ENCODE data around the gene TRMT2A.

The TRMT2A gene

DNA sequence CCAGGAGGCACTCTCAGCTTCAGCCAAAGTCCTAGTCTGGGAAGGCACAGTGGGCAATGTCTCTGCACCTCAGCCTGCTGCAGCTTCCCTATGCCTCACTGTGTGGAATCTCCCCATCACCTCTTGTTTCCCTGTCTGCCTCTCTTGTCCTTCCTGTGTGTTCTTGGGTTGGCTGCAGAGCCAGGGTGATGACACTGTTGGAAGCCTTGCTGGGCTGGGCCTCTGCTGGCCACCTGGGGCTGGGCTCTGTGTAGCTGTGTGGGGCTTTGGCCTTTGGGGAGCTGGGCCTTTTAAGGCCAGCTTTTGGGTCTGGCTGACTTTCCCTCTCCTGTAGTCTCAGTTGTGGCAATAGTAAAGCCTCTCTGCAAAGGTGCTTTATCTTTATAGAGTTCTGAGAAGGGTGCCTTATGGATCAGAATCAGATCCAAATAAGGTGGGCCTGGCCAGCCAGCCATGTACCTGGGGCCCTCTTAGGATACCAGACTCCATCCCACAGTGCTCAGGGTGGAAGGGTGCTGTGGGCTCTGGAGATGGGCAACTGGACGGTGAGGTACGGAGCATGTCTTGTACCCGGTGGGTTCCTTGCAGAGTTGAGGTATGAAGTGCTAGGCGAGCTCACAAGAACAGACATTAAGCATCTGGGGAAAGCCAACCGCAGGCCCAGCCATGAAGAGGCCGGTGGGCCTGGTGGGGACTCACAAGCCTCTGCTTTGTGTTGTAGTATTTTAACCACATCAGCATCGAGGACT lies 11.4 kb downstream of the TRMT2A start:
- FAIRE-seq, result no peak

DNA sequence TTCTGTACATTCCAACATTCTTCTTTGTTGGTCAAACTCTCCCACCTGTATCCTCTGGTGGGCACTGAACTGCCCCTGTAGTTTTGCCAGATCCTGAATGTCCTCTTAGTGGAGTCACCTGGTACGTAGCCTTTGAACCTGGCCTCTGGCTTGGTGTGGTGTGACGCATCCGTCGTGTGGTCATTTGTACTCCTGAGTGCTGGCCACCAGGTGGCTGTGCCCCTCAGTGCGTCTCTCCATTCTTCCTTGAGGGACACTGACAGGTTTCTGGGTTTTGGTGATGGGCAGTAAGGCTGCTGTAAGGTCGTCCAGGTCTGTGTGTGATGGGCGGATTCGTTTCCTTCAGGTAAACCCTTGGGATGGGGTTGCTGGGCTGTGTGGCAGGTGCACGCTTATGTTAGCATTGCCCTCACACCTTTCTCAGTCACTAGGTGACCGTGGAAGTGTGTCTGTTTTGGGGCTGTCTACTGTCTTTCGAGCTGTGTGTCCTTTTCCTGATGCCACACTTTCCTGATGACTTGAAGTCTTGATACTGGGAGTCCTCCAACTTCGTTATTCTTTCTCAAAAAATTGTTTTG lies 14.7 kb downstream of the TRMT2A start:
- FAIRE-seq, result no peak

DNA sequence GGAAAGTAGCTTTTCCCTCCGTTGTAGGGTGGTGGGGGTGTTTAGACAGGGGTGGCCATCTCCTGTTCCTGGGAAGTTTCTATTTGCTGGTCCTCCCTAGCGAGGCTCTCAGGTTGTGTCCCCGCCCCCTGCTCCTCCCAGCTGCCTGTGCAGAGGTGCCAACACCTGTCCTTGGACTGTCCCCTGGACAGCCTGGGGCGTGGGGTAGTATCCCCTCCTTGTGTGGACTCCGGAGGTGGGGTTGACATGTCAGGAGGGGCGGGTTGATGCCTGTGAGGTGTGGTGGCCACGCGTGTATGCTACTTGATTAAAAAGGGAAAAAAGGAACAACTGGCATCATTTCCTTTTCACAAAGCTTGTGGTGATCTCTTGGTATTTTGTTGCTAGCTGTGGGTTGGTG lies 15.4 kb downstream of the TRMT2A start:
- FAIRE-seq, result no peak

DNA sequence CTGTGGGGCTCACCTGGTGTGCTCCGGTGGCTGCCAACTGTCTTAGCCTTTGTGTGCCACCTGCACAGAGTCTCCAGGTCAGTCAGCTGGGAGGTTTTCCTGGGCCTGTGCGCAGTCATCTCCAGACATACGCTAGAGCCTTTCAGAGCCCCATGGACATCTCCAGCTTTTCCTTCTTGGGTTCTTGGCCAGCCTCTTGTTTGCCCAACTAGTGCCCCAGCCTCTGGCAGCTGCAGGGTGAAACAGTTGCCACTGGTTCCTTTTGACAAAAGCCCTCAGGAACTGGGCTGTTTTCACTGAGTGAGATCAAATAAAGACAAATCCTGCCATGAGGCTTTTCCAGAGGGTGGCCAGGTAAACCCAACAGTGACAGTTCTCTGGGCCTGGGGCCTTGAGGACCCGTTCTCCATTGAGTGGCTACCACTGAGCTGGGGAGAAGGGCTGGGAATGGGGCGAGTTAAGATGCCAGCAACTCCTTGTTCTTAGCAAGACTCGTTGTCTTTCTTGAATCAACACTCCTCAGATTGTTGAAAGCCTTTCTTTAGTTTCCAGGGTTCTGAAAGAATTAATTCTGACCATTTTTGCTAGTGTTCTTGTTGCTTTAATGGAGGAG lies 17.8 kb downstream of the TRMT2A start:
- no peak for FAIRE-seq

DNA sequence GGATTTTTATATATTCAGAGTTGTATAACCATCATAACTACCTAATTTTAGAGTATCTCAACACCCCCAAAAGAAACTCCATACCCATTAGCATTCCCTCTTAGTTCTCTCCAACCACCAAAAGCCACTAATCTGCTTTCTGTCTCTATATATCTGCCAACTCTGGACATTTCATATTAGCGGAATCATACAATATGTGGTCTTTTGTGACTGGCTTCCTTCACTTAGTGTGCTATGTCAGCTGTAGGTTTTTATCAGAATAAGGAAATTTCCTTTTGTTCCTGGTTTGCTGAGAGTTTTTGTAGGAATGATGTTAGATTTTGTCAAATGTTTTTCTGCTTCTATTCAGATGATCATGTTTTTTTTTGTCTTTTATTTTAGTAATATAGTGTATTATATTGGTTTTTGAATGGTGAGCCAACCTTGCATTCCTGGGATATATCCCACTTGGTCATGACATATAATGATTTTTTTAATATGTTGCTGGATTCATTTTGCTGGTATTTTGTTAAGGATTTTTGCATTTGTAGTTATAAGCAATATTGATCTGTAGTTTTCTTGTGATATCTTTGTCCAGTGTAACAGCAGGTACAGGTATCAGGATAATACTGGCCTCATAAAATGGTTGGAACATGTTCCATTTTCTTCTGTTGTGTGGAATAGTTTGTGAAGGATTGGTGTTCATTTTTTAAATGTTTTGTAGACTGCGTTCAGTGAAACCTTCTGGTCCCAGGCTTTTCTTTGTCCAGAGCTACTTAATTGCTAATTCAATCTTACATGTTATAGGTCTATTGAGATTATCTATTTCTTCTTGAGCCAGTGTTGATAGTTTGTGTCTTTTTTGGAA lies 20.2 kb downstream of the TRMT2A start:
- FAIRE-seq, result no peak

DNA sequence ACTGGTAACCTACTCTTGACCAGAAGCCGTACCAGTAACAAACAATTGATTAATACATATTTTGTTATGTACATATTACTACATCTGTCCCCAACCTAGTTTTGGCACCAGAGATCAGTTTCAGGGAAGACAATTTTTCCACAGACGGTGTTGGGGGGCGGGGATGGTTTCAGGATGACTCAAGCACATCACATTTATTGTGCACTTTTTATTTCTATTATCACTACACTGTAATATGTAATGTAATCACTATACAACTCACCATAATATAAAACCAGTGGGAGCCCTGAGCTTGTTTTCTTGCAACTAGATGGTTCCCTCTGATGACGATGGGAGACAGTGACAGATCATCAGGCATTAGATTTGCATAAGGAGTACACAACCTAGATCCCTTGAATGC lies 21.5 kb downstream of the TRMT2A start:
- no peak for FAIRE-seq

DNA sequence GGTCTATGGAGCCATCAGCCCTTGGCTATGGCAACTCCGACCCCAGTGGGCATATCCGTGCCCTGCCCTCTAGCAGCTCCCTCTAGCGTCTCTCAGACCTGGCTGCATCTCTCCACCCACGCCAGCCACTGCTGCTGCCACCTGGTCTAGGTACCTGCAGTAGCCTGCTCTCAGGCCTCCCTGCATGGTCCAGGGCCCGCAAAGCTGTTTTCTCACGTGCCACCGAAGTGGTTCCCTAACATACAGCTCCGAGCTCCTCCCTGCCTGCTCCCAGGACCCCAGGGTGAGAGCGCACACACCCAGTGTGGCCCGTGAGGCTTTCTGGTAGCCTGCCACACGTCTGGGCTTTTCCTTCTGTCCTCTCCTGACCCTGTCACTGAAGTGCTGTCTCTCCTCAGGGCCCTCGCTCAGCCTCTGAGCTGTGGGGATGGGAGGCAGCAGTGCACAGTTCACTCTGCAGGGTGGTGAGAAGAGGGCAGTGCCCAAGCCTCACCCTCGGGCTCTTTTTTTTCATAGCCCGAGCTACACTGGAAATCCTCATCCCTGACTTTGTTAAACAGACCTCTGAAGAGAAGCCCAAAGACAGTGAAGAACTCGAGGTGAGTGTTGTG lies 22.7 kb downstream of the TRMT2A start:
- no peak for FAIRE-seq

DNA sequence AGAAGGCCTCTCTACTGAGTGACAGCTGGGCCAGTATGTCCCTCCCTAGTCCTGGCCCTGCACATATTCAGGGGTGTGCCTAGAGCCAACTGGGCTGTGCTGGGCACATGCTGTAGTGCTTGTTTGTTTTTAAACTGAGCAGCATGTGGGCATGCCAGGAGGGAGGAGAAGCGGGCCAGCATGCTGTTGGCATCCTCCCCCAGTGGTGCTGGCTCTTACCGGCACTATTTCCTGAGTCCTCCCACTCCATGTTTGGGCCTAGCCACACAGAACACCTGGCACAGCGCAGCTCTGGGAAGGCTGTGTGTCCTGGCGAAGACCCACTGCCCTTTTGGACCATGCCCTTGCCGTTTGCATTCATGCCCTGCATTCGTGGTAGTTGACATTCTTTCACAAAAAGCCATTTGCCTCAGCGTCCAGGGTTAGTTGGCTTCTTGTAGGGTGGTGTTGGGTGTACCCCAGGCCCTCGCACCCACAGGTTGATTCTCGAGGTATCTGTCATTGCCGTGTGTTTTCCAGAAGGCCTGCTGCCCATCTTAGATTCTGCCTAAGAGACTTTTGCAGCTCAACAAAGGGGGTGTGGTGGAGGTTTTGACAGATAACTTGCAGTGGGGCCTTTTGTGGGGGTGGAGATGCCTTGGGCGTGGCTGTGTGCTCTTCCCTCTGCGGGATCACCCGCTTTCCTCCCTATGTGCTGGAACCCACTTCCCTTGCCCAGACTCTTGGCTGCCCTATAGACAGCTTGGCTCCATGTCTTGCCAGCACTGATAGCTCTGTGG lies 23.4 kb downstream of the TRMT2A start:
- no peak for FAIRE-seq

DNA sequence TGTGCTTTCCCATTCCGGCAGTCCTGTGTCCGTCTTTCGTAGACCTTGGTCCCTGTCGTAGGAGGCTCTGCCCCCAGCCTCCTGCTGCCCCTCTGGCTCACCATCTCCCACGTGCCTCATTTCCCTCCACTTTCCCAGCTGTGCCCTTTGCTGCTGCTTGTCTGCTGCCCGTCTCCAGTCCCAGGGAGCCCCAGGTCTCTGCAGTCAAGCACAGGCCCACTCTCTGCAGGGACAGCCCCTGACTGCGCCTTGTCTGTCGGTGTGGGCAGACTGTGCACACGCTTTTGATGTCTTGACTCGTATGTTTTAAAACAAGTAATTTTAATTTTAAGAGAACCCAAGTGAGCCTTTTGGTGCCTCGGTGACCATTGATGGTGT lies 24.6 kb downstream of the TRMT2A start:
- FAIRE-seq, result no peak

DNA sequence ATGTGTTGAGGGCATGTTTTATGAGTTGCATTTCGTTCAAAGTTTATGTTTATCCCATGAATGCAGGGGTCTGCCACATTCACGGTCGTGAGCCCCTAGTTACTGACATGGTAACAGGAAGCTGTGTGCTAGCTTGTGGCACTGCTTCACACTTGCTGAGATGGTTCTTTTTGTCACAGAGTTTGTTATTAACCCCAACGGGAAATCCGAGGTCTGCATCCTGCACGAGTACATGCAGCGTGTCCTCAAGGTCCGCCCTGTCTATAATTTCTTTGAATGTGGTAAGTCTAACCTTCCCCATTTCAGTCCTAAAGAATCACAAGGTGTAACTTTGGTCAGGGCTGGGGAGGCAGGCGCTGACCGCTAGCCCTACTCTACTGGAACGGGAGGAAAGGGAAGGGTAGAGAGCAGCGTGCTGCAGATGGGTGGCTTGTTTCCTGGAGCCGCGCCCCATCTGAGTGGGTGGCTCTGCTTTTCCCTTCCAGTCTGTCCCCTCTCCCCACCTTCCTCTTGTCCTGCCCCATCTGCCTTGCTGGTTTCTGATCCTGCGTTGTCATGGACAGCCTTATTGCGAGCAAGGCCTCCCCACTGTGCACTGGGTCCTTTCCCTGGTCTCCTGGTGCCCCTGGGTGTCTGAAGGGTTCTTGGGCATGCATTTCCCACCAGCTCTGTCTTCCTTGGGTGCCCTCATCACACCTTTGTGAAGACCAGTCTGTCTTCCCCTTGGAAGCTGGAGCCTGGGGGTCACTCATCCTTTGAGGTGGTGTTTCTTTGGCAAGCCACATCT lies 25.1 kb downstream of the TRMT2A start:
- no peak for FAIRE-seq

DNA sequence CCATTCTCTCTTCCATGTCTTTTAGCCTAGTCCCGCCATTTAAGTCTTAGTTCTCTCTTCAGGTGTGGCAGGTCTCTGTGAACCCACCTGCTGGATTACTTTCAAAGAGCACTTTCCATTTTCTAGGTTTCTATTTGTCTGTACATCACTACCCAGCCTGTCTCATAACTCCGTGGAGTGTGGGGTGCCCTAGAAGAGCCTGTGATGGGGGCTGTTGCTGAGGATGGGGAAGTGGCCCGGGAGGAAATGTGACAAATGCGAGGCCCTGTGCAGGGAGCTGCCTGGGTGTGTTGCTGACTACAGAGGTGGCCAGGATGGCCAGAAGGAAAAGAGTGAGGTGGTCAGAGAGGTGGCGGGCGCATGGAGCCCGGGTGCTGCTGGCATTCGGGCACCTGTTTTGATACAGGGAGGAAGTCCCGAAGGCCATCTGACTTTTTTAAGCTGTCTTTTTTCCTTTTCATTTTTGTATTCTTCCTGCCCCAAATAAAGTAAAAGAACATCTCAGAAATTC lies 26.2 kb downstream of the TRMT2A start:
- FAIRE-seq, result no peak

DNA sequence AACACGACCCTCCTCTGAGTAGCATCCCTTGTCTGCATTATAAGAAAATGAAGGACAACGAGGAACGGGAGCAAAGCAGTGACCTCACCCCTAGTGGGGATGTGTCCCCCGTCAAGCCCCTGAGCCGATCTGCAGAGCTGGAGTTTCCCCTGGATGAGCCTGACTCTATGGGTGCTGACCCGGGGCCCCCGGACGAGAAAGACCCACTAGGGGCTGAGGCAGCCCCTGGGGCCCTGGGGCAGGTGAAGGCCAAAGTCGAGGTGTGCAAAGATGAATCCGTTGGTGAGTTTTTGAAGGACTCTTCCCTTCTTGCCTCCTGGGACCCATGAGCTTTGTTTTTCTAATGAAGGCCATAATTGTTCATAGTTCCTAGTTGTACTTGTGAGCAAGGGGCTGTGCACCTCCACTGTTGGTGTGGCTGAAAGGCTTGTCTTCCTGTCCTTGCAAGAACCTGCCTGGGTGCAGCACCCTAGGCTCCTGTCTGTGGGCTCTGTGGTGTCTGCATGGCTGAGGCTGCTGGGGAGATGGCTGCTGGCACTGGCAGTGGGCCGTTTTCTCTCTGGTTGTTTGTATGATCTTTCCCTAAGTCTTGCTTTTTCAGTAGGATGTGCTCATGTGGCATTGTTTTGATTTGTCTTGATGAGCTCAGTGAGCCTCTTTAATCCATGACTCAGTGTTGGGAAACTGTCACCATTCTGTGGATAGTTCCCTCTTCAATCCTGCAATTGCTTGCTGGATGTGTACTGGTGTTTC lies 26.9 kb downstream of the TRMT2A start:
- FAIRE-seq, result no peak

DNA sequence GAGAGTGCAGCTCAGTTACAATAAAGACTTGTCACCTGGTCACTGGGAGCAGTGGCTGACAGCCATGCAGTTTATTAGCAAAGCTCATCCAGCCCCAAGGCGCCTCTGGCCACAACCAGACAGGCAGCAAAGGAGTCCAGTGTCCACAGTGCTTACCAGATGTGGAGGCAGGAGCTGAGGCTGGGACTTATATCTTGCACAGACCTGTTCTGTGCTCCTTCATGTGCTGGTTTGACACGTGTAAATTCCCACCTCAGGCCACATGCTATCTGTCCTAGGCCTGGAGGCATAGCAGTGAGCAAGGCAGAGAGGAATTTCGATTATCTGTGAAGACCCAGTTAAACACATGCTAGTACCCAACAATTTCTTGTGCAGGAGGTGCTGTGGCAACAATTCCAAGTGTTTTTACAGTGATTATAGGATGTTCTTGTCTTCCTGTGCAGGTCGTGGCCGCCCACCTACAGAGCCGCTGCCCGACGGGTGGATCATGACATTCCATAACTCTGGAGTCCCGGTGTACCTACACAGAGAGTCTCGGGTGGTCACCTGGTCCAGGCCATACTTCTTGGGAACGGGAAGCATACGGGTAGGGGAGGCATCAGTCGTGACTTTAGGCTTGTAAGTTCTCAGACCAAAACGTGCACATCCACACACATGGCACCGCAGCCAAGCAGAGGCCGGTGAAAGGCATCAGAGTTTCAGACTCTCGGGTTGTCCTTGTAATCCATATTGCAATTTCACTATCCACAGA lies 27.6 kb downstream of the TRMT2A start:
- FAIRE-seq, result no peak

DNA sequence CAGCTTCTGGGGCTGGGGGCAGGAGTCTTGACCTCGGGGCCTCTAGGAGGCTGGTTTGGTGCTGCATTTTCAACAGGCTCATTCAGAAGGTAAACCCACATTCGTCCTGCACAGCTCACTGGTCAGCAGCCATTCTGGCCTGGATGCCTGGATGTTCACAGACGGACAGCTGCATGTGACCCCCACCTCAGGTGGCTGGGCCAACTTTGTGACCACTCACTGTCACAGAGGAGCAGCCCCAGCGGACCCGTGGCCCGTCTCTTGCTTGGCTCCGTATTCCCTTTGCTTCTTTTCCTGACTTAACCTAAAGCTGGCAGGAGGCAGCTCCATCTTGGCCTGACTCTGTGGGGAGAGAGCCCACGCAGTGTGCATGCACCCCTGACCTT lies 28.8 kb downstream of the TRMT2A start:
- no peak for FAIRE-seq

DNA sequence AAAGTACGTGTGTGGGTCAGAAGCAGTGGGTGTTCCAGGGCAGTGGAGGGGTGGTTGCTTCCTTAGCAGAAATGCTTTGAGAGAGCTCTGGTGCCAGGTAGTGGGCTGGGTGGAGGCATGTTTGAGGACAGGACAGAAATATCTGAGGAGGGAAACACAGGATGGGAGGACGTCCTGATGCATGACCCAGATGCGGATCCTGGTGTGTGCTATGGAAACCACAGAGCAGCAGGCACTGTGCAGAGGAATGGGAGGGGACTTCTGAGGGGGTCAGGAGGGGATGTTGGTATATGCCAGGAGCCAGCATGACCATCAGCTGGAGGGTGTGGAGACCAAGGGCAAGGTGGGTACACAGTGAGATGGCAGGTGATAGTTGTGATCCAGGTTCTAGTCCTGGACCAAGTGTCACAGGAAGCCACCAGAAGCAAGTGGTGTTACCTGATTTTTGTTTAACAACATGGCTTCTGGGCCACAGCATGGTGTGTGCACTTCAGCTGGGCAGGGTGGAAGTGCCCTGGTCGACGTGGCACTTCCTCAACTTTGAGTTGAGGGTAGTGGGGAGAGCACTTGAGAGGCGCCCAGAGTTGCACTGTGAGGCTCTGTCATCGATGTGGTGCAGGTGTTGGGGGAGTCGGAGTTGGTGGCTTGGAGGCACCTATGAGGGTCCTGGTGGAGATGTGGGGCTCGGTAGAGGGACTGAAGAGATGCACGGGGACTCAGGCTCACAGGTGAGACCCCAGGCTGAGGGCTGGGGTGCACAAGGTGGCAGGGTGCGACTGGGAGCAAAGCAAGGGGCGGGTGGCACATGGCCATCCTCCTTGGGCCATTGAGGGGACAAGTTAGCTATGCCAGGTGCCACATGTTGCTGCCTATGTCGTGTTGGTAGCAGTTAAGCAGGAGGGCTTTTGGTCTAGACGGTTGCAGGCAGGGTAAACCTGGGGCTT lies 29.4 kb downstream of the TRMT2A start:
- FAIRE-seq, result no peak

DNA sequence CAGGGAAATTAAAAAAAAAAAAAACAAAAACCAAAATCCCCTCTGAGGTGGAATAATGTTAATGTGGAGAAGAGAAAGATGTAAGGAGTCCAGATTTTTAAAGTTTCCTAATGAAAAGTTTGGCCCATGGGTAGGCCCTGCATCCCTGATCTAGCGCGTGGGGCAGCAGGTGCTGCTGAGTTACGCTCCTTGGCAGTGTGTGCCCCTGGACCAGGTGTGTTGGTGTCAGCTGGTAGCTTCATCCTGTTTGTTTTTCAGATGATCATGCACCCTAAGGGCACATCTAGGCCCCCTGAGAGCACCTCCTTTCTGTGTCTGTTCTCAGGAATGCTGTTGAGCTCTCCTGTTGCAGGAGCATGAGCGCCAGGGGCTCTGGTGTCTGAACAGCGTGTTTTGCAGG lies 30.3 kb downstream of the TRMT2A start:
- FAIRE-seq, result no peak

DNA sequence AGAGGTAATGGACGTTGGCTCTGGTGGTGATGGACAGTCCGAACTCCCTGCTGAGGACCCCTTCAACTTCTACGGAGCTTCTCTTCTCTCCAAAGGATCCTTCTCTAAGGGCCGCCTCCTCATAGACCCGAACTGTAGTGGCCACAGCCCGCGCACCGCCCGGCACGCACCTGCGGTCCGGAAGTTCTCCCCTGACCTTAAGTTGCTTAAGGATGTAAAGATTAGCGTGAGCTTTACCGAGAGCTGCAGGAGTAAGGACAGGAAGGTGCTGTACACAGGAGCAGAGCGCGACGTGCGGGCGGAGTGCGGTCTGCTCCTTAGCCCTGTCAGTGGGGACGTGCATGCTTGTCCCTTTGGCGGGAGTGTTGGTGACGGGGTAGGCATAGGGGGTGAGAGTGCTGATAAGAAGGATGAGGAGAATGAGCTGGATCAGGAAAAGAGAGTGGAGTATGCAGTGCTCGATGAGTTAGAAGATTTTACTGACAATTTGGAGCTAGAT lies 30.9 kb downstream of the TRMT2A start:
- no peak for FAIRE-seq

DNA sequence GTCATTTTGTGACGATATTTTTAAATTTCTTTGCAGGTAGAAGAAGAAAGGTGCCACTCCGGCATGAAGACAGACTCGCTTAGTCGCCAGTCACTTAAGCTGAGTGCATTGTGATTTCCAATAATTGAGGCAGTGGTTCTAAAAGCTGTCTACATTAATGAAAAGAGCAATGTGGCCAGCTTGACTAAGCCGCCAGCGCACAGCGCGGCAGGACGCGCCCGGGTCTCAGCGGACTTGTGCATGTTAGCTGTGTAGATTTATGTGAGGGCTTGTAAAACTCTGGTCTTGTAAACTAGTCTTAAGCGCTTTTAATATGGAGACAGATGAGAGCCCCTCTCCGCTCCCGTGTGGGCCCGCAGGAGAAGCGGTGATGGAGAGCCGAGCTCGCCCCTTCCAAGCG lies 31.4 kb downstream of the TRMT2A start:
- no peak for FAIRE-seq
